Chondrocyte (in vitro differentiated cells): ENCODE data around the gene NLRP3. TPM values are rescaled to one million over a fixed set of nuclear protein-coding genes. Genes with fewer than 3 reads are reported as not detected.
"Not testable (repeated sequence)": the region's sequence is repeated elsewhere in the genome, so short reads cannot be mapped to it uniquely, and the experiment has no call there.

Experiments used
- DNase-seq: peaks from one replicate; pipeline ENCODE4 v3.0.0; 2021; ENCODE audit warnings: mixed read lengths, low spot score
- H3K27ac Mint-ChIP-seq: one replicate; pipeline ENCODE4 v1.8.0; 2021; ENCODE audit warnings: mild to moderate bottlenecking, moderate library complexity, mixed read lengths; ENCODE audit not compliant: unreplicated experiment
- H3K27me3 Mint-ChIP-seq: 2 replicates; pipeline ENCODE4 v1.8.0; 2021; ENCODE audit warnings: low read depth, mixed read lengths
- H3K36me3 Mint-ChIP-seq: 2 replicates; pipeline ENCODE4 v1.8.0; 2021; ENCODE audit warnings: low read depth, mixed read lengths
- H3K4me1 Mint-ChIP-seq: 2 replicates; pipeline ENCODE4 v1.8.0; 2021; ENCODE audit warnings: low read depth, mild to moderate bottlenecking, mixed read lengths
- H3K4me3 Mint-ChIP-seq: one replicate; pipeline ENCODE4 v1.8.0; 2021; ENCODE audit warnings: mild to moderate bottlenecking, moderate library complexity, mixed read lengths; ENCODE audit not compliant: unreplicated experiment
- H3K9me3 Mint-ChIP-seq: 2 replicates; pipeline ENCODE4 v1.8.0; 2021; ENCODE audit warnings: low read depth, mixed read lengths
- total RNA-seq: library from RNA; stranded (reverse); gene quantifications from 3 replicates; pipeline ENCODE4 v1.2.1, GENCODE V29; 2021
- TF ChIP-seq, protein P1 (sequence below): fragments of 200-600 bp; sonication (generic); IDR thresholded peaks from 2 replicates; pipeline ENCODE4 v1.5.0; 2021; ENCODE audit warnings: antibody characterized with exemption, mild to moderate bottlenecking, moderate library complexity

Gene NLRP3
- total RNA-seq, 1 donor from 2014 or later: 0.15 TPM

DNA sequence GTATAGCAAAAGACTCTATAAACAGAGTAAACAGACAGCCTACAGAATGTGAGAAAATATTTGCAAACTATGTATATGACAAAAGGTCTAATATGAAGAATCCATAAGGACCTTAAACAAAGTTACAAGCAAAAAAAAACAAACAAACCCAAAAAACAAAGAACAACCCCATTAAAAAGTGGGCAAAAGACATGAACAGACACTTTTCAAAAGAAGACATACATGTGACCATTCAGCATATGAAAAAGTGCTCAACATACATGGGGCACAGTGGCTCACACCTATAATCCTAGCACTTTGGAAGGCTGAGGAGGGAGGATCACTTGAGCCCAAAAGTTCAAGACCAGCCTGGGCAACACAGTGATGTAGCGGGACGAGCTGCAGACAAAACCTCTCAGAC, 59.8 kb downstream of the NLRP3 start:
- no peaks in the 10 kb centered on the region for H3K36me3 Mint-ChIP-seq
- DNase-seq: no peak
- peaks cover 14% of the 10 kb centered on the region for H3K9me3 Mint-ChIP-seq
- H3K4me1 Mint-ChIP-seq: no peaks in the 10 kb centered on the region
- no peaks in the 10 kb centered on the region for H3K27me3 Mint-ChIP-seq
- no peak overlapping the region for H3K27ac Mint-ChIP-seq
- TF ChIP-seq, protein P1, sequence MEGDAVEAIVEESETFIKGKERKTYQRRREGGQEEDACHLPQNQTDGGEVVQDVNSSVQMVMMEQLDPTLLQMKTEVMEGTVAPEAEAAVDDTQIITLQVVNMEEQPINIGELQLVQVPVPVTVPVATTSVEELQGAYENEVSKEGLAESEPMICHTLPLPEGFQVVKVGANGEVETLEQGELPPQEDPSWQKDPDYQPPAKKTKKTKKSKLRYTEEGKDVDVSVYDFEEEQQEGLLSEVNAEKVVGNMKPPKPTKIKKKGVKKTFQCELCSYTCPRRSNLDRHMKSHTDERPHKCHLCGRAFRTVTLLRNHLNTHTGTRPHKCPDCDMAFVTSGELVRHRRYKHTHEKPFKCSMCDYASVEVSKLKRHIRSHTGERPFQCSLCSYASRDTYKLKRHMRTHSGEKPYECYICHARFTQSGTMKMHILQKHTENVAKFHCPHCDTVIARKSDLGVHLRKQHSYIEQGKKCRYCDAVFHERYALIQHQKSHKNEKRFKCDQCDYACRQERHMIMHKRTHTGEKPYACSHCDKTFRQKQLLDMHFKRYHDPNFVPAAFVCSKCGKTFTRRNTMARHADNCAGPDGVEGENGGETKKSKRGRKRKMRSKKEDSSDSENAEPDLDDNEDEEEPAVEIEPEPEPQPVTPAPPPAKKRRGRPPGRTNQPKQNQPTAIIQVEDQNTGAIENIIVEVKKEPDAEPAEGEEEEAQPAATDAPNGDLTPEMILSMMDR: no peak
- H3K4me3 Mint-ChIP-seq: no peak overlapping the region

DNA sequence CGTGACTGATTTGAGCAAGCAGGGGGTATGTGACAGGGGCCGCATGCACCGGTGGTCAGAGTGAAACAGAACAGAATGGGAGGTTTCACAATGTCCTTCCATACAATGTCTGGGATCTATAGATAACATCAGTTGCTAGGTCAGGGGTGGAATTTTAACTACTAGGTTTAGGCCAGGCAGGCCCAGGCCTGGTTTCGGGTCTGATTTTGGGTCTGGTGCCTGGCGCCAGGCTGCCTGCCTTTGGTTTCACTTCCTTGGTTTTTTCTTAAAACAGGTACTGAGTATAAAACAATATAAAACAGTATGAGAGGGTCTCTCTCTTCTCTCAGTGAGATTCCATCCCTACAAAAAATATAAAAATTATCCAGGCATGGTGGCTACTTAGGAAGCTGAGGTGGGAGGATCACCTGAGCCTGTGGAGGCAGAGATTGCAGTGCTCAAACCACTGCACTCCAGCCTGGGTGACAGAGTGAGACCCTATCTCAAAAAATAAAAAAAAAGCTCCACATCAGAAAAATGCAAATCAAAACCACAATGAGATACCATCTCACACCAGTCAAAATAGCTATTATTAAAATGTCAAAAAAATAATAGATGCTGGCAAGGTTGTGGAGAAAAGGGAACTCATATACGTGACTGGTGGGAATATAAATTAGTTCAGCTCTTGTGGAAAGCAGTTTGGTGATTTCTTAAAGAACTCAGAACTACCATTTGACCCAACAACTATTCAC, 60.5 kb downstream of the NLRP3 start:
- not testable (repeated sequence) for H3K4me1 Mint-ChIP-seq, H3K27ac Mint-ChIP-seq, H3K4me3 Mint-ChIP-seq, H3K27me3 Mint-ChIP-seq, DNase-seq, H3K36me3 Mint-ChIP-seq
- peaks cover 14% of the 10 kb centered on the region for H3K9me3 Mint-ChIP-seq

DNA sequence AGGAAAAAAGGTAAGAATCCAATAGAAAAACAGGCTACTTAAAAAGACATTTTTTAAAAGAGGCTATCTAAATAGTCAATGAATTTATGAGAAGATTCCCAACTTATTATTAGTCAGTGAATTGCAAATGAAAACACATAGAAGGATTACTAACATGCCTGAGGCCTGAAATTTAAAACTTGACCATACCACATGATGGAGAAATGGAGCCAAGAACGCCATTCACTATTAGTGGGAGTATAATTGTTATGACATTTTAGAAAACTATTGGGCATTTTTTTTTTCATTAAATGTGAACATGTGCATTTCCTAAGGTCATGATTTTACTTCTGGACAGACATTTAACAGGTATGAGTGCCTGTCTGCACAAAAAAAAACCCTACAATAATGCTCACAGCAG, 66.8 kb downstream of the NLRP3 start:
- H3K27ac Mint-ChIP-seq: peak overlapping the region; percentile 64
- no peak for DNase-seq
- H3K36me3 Mint-ChIP-seq: no peaks in the 10 kb centered on the region
- peaks cover 15% of the 10 kb centered on the region for H3K4me1 Mint-ChIP-seq
- H3K4me3 Mint-ChIP-seq: no peak overlapping the region
- peaks cover 2% of the 10 kb centered on the region for H3K27me3 Mint-ChIP-seq
- TF ChIP-seq, protein P1: no peak
- no peaks in the 10 kb centered on the region for H3K9me3 Mint-ChIP-seq

DNA sequence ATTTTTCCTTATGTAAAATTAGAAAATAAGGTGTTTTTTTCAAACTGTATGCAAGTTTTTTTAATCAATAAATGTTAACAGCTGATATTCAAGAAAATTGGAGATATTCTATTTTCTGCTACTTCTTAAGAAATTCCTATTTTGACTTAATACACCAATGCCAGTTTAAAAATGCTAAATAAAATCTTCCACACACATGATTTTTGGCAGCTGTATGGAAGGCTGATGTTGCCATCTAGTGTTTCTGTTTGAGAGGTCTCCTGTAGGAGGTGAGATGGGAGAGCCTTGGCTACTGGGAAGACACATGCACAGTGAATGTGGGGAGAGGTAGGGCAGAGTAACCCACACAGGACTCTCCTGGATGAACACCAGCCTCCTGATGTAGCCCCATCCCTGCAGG, 71.1 kb downstream of the NLRP3 start:
- H3K4me1 Mint-ChIP-seq: peaks cover 14% of the 10 kb centered on the region

DNA sequence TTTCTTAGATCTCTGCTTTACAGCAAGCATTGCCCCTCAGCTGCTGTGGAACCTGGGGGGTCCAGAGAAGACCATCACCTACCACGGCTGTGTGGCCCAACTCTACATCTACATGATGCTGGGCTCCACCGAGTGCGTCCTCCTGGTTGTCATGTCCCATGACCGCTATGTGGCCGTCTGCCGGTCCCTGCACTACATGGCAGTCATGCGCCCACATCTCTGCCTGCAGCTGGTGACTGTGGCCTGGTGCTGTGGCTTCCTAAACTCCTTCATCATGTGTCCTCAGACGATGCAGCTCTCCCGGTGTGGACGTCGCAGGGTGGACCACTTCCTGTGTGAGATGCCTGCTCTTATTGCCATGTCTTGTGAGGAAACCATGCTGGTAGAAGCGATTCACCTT, 75.4 kb downstream of the NLRP3 start:
- no peaks in the 10 kb centered on the region for H3K36me3 Mint-ChIP-seq
- no peak overlapping the region for H3K4me3 Mint-ChIP-seq
- no peak for DNase-seq
- peaks cover 17% of the 10 kb centered on the region for H3K27me3 Mint-ChIP-seq
- TF ChIP-seq, protein P1: no peak
- H3K27ac Mint-ChIP-seq: no peak overlapping the region
- peaks cover 9% of the 10 kb centered on the region for H3K4me1 Mint-ChIP-seq
- no peaks in the 10 kb centered on the region for H3K9me3 Mint-ChIP-seq

More for the DNA sequence above, 71.1 kb downstream of the NLRP3 start:
- no peaks in the 10 kb centered on the region for H3K36me3 Mint-ChIP-seq
- no peak overlapping the region for H3K27ac Mint-ChIP-seq
- TF ChIP-seq, protein P1: peak; percentile 82
- DNase-seq: no peak
- no peak overlapping the region for H3K4me3 Mint-ChIP-seq
- no peaks in the 10 kb centered on the region for H3K9me3 Mint-ChIP-seq
- H3K27me3 Mint-ChIP-seq: peaks cover 9% of the 10 kb centered on the region

DNA sequence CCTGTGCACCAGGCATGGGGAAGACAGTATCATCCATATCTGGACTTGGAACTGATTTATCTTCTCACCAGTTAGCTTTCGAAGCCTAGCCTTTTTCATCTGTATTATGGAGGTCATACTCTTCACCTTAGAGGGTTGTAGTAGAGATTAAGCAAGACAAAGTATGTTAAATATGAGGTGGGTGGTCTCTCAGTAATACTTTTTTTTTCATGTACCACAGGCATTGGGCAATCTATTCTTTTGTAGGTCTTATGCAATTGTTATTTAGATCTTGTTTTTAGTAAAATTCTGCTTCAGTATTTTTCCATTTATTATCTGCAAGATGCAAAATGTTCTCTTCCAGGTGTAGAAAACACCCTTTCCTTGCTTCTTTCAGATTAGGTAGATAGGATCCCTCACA, 77.1 kb downstream of the NLRP3 start:
- Mint-ChIP-seq H3K27ac (no peak overlapping the region), H3K27me3 (peaks cover 15% of the 10 kb centered on the region), H3K4me1 (peaks cover 18% of the 10 kb centered on the region), H3K9me3 (no peaks in the 10 kb centered on the region), H3K36me3 (no peaks in the 10 kb centered on the region), H3K4me3 (no peak overlapping the region)
- TF ChIP-seq, protein P1: no peak
- no peak for DNase-seq
